ENCODE data around the gene NPIPA8. TPM values are rescaled to one million over a fixed set of nuclear protein-coding genes. Genes with fewer than 3 reads are reported as not detected.
"Not testable (repeated sequence)": the region's sequence is repeated elsewhere in the genome, so short reads cannot be mapped to it uniquely, and the experiment has no call there.

Gene NPIPA8
- total RNA-seq, result 10 to 100 TPM in 1 of 4 donors, not detected in 3; 34.2 TPM

DNA sequence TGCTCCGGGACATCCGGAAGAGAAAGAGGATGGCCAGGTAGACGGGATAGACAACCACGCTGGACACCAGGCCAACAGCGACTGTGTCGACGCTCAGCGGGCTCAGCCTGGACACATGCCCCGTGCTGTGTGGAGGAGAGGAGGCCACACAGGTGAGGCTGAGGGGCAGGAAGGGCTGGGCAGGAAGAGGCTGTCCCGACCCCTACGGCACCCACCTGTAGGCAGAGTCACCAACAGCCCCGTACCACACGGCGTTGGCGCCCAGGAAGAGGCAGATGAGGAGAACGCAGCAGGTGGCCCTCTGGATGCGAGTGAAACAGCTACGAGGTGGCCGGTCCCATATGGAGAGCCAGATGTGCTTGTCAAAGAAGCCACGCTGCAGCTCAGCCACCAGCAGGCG, at the start of gene NPIPA8:
NPIPA8 (minus strand) TSS at position 101 of the 400 bp plus-strand sequence. CDS start 4,074 bp downstream, outside the sequence.
- H3K9me3 ChIP-seq; H3K4me1 ChIP-seq; H3K36me3 ChIP-seq; intact Hi-C loops (cut with DNase I); H3K27me3 ChIP-seq; H3K4me3 ChIP-seq; H3K27ac ChIP-seq (replicated peaks in 1 of 4); DNase-seq (ENCODE audit: extremely low spot score): not testable (repeated sequence)
- WGBS, result no CpG with 5 or more reads among the region's 21 CpGs

DNA sequence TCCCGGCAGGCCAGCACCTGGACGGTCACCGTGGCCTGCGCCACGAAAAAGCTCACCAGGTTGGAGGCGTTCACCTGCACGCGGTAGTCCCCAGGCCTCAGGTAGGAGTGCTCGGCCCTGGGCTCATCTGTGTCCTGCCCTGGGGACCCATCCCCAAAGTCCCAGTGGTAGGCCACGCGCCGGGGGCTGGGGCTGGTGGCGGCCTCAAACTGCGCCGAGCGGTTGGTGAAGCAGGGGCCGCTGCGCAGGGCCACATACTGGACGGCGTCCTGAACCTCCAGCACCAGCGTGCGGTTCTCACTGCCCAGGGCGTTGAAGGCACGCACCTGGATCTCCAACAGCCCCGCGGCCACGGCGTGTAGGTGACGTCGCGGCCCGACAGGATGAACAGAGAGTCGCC, 48.7 kb upstream of the NPIPA8 start:
- H3K27me3 ChIP-seq; intact Hi-C loops (cut with DNase I); H3K27ac ChIP-seq (replicated peaks in 1 of 4); H3K4me1 ChIP-seq; H3K4me3 ChIP-seq; DNase-seq (ENCODE audit: extremely low spot score); H3K9me3 ChIP-seq: not testable (repeated sequence)
- peaks cover 0 to 22% (median 0%) of the 10 kb centered on the region in 4 donors for H3K36me3 ChIP-seq
- WGBS, result no CpG with 5 or more reads among the region's 33 CpGs

DNA sequence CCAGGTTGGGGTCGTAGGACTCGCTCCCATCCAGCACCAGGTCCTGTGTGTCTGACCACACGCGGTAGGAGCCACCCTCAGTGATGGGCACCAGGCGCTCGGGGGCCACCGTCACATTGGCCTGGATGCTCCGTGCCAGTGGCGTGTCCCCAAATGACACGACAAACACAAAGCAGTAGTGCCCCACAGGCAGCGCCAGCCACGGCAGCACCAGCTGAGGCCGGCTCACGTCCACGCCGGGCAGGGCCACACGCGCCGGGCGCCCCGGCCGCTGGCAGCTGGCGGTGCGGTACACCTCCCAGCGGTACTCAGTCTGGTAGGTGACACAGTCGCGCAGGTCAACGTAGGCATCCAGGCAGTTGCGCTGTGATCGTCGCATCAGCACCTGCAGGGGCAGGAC, 48.3 kb upstream of the NPIPA8 start:
- peak; percentile 47 for DNase-seq (ENCODE audit: extremely low spot score)
- peaks cover 0 to 22% (median 0%) of the 10 kb centered on the region in 4 donors for H3K36me3 ChIP-seq
- intact Hi-C loops (cut with DNase I); H3K9me3 ChIP-seq; H3K4me1 ChIP-seq; H3K27me3 ChIP-seq; H3K4me3 ChIP-seq; H3K27ac ChIP-seq (replicated peaks in 1 of 4): not testable (repeated sequence)
- WGBS, result no CpG with 5 or more reads among the region's 31 CpGs

DNA sequence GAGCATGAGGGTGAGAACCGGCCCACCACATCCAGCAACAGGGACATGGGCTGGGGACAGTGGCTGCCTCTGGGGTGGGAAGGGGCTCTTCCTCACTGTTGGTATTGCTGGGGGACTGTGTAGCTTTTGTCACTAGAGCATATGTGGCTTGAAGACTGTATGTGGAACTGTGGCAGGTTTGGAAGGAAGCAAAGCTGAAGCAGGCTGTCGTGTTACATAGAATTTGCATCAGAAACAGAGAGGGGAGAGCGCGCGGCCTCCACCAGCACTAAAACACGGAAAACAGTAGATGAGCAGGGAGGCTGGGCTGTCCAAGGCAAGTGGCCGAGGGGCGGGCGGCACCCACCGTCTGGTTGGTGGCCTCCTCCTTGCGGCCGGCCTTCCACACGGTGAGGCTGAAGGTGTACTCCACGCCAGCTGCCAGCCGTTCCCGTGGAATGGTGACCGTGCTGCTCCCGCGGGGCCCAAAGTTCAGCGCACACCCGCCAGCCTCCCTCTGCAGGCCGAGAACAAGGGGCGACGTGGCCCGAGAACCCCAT, 47.6 kb upstream of the NPIPA8 start:
- WGBS, result no CpG with 5 or more reads among the region's 25 CpGs
- not testable (repeated sequence) for DNase-seq (ENCODE audit: extremely low spot score)
- H3K36me3 ChIP-seq, result peaks cover 0 to 22% (median 0%) of the 10 kb centered on the region in 4 donors

DNA sequence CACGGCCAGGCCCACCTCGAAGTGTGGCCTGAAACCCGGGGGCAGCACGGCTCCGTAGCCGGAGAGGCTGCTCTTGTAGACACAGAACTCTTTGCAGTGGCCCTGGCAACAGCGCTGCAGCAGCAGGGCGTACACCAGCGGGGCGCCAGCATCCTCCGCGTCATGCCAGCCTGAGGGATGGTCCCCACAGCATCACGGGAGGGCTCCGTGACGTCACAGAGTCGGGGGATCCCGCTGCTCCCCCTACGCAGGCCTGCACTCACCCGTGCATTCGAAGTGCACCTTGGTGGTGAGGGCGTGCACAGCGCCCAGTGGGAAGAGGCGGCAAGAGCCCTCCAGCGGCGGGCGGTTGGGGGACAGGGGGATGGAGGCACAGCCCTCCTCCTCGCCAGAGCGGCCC, 46.2 kb upstream of the NPIPA8 start:
- H3K27ac ChIP-seq (replicated peaks in 1 of 4); H3K4me1 ChIP-seq; DNase-seq (ENCODE audit: extremely low spot score); H3K4me3 ChIP-seq; H3K9me3 ChIP-seq; H3K27me3 ChIP-seq; intact Hi-C loops (cut with DNase I): not testable (repeated sequence)
- H3K36me3 ChIP-seq, result peaks cover 0 to 22% (median 0%) of the 10 kb centered on the region in 4 donors
- no CpG with 5 or more reads among the region's 28 CpGs for WGBS

More for the DNA sequence above, 47.6 kb upstream of the NPIPA8 start:
- H3K27me3 ChIP-seq; H3K27ac ChIP-seq (replicated peaks in 1 of 4); H3K9me3 ChIP-seq; H3K4me3 ChIP-seq; intact Hi-C loops (cut with DNase I); H3K4me1 ChIP-seq: not testable (repeated sequence)

DNA sequence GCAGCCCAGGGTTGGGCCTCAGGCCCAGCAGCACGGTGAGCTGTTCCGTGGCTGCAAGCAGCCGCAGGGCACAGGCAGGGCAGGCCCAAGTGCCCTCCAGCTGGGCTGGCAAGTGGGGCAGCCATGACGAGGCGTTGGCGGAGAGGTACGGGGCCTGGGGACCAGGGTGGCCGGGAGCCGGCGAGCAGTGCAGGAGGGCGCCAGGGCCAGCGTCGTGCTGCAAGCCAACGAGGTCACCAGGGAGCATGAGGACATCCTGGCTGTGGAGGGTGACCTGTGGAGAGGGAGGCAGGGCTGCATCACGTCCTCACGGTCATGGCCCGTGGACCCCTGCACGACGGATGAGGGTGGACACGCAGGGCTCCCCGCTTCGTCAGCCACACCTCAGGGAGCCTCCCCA, 11.2 kb upstream of the NPIPA8 start:
- H3K27me3 ChIP-seq; H3K27ac ChIP-seq (replicated peaks in 1 of 4); H3K4me3 ChIP-seq; intact Hi-C loops (cut with DNase I); DNase-seq (ENCODE audit: extremely low spot score); H3K9me3 ChIP-seq; H3K4me1 ChIP-seq: not testable (repeated sequence)
- peaks cover 0 to 15% (median 1%) of the 10 kb centered on the region in 4 donors for H3K36me3 ChIP-seq
- no CpG with 5 or more reads among the region's 22 CpGs for WGBS

DNA sequence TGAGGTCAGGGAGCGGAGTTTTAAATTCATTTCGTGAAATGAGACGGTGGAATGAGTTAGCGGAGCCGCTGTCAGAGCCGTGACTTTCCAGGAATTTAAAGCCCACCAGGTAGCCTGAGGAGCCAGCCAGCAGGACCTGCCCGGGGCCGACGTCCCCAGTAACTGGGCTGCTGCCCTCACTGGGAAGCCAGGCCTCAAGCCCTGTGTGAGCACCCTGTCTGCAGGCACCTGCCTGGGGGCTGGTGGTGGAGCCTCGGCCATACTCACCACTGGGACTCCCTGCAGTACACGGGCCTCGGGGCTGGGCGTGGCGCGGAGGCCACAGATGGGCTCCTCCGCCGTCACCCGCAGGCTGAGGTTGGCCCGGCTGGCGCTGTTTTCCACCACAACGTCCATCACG, 10.5 kb upstream of the NPIPA8 start:
- H3K4me1 ChIP-seq; H3K27me3 ChIP-seq; DNase-seq (ENCODE audit: extremely low spot score); H3K27ac ChIP-seq (replicated peaks in 1 of 4); H3K4me3 ChIP-seq; intact Hi-C loops (cut with DNase I); H3K9me3 ChIP-seq: not testable (repeated sequence)
- WGBS, result no CpG with 5 or more reads among the region's 22 CpGs
- peaks cover 0 to 15% (median 1%) of the 10 kb centered on the region in 4 donors for H3K36me3 ChIP-seq

DNA sequence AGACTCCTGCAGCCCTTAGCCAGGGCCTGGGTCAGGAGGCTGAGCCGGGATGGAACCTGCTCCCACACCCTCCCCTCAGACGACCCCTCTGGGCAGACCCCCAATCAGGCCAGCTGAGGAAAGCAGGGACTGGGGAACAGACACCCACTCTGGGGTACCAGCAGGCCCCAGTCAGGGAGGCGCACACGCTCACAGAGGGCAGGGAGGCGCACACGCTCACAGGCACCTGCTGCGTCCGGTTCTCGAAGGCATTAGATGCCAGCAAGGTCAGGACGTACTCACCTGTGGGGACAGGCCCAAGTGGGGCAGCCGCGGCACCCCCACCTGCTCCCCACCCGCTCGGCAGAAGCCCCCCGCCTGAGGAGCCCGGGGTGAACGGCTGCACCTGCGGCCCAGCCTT, 8.1 kb upstream of the NPIPA8 start:
- H3K4me1 ChIP-seq; H3K27ac ChIP-seq (replicated peaks in 1 of 4); H3K4me3 ChIP-seq; H3K9me3 ChIP-seq; intact Hi-C loops (cut with DNase I); DNase-seq (ENCODE audit: extremely low spot score); H3K27me3 ChIP-seq: not testable (repeated sequence)
- peaks cover 0 to 15% (median 1%) of the 10 kb centered on the region in 4 donors for H3K36me3 ChIP-seq
- WGBS, result no CpG with 5 or more reads among the region's 18 CpGs

DNA sequence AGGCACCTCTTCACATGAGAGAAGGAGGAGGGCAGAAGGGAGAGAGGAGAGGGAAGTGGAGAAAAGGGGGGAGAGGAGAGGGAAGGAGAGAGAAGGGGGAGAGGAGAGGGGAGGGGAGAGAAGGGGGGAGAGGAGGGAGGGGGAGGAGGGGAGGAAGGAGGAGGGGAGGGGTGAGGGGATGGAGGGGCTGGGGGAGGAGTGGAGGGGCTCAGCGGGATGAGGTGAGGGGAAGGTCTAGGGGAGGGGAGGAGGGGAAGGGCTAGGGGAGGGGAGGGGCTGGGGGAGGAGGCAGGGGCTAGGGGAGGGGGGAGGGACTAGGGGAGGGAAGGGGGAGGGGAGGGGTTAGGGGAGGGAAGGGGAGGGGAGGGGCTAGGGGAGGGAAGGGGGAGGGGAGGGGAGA, 5.5 kb upstream of the NPIPA8 start:
- H3K27me3 ChIP-seq; H3K9me3 ChIP-seq; H3K27ac ChIP-seq (replicated peaks in 1 of 4); H3K36me3 ChIP-seq; H3K4me1 ChIP-seq; intact Hi-C loops (cut with DNase I); DNase-seq (ENCODE audit: extremely low spot score); H3K4me3 ChIP-seq: not testable (repeated sequence)
- no CpG with 5 or more reads among the region's 1 CpG for WGBS

DNA sequence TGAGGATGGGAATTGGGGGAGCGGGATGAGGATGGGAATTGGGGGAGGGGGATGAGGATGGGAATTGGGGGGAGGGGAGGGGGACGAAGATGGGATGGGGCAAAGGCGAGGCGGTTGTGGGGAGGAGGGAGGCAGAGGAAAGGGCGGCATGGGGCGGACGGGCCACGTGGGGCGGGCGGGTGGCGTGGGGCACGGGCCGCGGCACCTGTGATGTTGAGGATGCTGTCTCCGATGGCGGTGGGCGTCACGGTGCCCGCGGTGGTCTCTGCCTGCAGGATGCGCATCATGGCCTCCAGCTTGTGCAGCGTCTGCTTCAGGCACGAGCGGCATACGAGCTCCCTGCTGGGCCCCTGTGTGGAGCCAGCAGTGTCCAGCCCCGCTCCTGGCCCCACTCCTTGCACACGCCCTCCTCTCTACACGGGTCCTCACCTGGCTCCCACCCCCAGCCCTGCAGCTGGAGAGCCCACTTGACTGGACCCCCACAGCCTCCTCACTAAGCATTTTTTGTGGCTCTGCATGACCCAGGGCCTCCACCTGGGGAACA, 5.0 kb upstream of the NPIPA8 start:
- no CpG with 5 or more reads among the region's 28 CpGs for WGBS
- intact Hi-C loops (cut with DNase I); H3K4me1 ChIP-seq: not testable (repeated sequence)

DNA sequence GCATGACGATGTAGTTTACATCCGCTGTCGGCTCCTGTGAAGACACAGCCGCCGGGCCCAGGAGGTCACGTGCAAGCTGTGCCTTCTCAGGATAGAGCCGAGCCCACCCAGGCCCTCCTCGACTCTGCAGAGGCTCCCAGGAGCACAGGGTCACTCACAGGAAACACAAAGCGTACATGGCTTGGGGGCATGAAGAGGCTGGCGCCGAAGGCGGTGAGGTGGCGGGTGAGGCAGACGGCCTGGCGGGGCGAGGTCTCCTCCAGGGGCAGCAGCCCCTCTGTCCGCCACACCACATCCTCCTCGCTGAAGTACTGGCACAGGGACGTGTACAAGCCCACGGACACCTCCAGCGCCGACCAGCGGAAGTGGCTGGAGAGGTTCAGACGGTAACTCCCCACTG, 2.7 kb upstream of the NPIPA8 start:
- H3K9me3 ChIP-seq; intact Hi-C loops (cut with DNase I); DNase-seq (ENCODE audit: extremely low spot score); H3K27me3 ChIP-seq; H3K36me3 ChIP-seq; H3K4me3 ChIP-seq; H3K4me1 ChIP-seq; H3K27ac ChIP-seq (replicated peaks in 1 of 4): not testable (repeated sequence)
- WGBS, result no CpG with 5 or more reads among the region's 24 CpGs

More for the DNA sequence above, 5.0 kb upstream of the NPIPA8 start:
- H3K4me3 ChIP-seq; DNase-seq (ENCODE audit: extremely low spot score); H3K36me3 ChIP-seq; H3K9me3 ChIP-seq; H3K27ac ChIP-seq (replicated peaks in 1 of 4); H3K27me3 ChIP-seq: not testable (repeated sequence)

DNA sequence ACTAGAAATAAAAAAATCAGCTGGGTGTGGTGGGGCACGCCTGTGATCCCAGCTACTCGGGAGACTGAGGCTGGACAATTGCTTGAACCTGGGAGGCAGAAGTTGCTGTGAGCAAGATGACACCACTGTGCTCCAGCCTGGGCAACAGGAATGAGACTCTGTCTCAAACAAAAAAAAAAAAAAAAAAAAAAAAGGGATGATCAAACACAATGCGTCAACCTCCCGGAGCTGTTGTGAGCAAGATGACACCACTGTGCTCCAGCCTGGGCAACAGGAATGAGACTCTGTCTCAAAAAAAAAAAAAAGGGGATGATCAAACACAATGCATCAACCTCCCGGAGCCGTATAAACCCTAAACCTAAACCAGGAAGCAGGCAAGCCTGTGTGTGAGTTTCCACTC, 24.7 kb downstream of the NPIPA8 start:
- H3K4me3 ChIP-seq; H3K9me3 ChIP-seq; H3K27ac ChIP-seq (replicated peaks in 1 of 4); H3K36me3 ChIP-seq; DNase-seq (ENCODE audit: extremely low spot score); intact Hi-C loops (cut with DNase I); H3K27me3 ChIP-seq; H3K4me1 ChIP-seq: not testable (repeated sequence)
- WGBS, result no CpG with 5 or more reads among the region's 6 CpGs

DNA sequence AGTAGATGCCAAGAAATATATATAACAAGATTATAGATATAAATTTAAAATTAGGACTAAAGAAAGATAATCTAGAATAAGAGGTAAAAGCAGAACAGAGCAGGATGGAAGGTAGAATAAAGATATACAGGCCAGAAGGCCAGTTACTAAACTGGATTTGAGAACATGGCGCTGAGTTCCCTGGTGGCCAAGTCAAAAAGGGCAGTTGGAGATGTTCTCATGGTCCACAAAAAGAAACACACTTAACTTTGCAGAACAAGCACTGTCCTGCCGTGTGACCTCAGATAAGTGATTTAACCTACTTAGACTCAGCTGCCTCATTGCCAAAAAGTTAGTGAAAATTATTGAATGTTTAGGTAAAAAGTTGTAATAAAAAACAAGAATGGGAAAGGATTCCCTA, 27.4 kb downstream of the NPIPA8 start:
- no CpG with 5 or more reads among the region's 2 CpGs for WGBS
- H3K27me3 ChIP-seq; H3K27ac ChIP-seq (replicated peaks in 1 of 4): not testable (repeated sequence)

More for the DNA sequence above, 27.4 kb downstream of the NPIPA8 start:
- H3K4me1 ChIP-seq; intact Hi-C loops (cut with DNase I); H3K4me3 ChIP-seq; H3K9me3 ChIP-seq; DNase-seq (ENCODE audit: extremely low spot score); H3K36me3 ChIP-seq: not testable (repeated sequence)
